HG03196 (cell line): ENCODE measurements around the gene MAP7.
"Not testable (repeated sequence)": the region's sequence is repeated elsewhere in the genome, so short reads cannot be mapped to it uniquely, and the experiment has no call there.

Experiments used
- ATAC-seq: cut with Tn5 transposase; IDR thresholded peaks from one replicate; pipeline ENCODE4 v1.9.1; 2021; ENCODE audit not compliant: unreplicated experiment

The MAP7 gene

DNA sequence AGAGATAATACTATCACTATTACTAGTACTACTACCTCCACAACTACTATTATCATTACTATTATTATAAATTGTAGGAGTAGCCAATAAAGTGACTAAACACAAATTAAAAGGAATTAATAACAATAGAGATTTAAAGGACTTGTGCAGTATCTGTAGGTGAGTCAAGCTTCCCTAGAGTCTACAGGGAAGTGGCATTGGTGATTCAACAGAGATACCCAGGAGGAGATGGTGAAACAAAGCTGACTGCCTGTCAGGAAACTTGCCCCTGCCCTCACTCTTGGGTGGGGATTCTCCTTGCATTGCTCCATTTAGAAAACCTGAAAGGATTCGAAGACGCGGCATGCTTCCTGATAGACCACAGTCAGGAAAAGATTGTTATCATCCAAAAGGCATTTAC, 237.2 kb downstream of the MAP7 start:
- no peak for ATAC-seq

DNA sequence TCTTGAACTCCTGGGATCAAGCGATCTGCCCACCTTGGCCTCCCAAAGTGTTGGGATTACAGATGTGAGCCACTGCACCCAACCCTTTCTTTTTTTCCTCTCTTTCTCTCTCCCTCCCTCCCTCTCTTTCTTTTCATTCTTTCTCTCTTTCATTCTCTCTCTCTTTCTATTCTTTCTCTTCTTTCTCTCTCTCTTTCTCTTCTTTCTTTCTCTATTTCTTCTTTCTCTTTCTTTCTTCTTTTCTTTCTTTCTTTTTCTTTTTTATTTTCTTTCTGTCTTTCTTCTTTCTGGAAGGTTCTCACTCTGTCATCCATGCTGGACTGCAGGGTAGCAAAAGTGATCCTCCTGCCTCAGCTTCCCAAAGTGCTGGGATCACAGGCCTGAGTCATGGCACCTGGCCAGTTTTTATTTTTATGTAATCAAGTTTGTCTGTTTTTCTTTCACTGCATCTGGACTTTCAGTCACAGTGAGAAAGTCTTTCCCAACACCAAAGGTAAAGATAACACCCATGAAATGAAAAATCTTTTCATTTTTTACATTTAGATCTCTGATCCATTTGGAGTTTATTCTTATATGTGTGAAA, 240.4 kb downstream of the MAP7 start:
- ATAC-seq: no peak

DNA sequence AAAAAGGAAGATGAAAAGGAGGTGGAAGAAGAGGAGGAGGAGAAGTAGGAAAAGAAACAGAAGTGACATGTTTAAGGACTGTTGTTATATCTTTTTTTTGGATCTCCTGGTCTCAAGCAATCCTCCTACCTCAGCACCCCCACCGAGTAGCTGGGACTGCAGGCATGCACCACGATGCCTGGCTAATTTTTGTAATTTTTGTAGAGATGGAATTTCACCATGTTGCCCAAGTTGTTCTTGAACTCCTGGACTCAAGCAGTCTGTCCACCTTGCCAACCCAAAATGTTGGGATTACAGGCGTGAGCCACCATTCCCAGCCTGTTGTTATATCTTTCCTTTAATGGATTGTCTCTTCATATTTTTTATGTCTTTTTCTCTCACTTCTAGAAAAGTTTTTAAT, 241.1 kb downstream of the MAP7 start:
- ATAC-seq: no peak

DNA sequence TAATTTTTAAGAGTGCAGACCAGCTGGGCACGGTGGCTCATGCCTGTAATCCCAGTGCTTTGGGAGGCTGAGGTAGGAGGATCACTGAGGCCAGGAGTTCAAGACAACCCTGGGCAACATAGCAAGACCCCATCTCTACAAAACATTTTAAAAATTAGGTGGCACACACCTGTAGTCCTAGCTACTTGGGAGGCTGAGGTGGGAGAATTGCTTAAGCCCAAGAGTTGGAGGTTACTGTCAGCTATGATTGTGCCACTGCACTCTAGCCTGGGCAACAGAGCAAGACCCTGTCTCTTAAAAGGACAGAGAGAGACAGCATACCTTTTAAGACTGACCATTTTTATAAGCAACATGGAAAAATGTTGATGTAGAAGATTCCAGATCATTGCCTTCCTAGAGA, 241.8 kb downstream of the MAP7 start:
- ATAC-seq: not testable (repeated sequence)

DNA sequence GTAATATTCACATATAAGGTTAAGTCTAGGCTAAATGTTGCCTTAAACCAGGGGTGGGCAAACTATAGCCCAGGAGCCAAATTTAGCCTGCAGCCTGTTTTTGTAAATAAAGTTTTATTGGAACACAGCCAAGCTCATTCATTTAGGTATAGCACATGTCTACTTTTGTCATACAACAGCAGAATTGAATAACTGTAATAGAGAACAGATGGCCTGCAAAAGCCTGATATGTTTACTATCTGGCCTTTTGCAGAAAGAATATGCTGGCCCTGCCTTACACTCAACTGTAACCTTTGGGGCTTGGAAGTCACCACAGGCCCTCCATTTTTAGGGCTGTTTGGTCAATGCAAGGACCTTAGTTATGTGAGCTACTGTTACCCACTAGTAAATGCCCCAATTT, 242.9 kb downstream of the MAP7 start:
- no peak for ATAC-seq

DNA sequence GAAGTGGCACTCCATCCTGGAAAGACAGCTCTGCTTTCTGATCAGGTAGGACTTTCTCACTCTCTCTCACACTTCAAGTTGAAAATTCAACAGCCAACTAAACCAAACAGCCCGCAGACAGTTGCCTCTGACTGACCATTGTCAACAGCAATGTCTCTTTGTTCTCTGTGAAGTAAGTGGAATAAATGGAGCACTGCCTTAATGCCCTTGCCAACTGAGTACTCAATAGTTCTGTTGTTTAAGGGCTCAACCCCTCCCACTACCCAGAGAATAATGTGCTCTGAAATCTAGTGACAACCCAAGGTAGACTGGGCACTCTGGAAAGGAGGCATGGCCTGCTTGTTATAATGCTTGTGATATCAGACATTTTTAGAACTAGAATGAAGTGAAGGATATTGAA, 243.8 kb downstream of the MAP7 start:
- no peak for ATAC-seq

DNA sequence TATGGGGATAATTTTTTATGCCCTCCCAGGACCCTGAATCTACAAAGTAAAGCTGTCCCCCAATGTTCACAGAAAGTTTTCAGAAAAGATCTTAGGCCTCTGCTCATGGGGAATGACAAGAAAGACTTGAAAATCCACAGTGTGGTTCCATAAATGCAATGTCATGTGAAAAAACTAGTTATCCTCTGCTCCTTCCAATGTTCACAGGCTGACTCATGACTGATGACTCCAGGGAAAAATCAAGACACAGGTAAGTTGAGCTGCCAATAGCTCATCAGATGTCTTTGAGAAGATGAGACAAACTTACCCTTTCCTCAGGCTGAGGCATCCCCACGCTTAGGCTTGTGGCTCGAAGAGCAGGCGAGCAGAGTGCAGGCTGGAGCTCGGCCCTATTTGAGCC, 245.8 kb downstream of the MAP7 start:
- ATAC-seq: no peak

DNA sequence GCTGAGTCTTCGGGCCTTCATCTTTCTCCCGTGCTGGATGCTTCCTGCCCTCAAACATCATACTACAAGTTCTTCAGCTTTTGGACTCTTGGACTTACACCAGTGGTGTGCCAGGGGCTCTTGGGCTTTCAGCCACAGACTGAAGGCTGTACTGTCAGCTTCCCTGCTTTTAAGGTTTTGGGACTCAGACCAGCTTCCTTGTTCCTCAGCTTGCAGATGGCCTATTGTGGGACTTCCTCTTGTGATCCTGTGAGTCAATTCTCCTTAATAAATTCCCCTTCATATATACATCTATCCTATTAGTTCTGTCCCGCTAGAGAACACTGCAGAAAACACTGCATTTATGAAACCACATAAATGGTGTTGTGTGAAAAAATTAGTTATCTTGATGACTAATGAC, 246.7 kb downstream of the MAP7 start:
- ATAC-seq: no peak

DNA sequence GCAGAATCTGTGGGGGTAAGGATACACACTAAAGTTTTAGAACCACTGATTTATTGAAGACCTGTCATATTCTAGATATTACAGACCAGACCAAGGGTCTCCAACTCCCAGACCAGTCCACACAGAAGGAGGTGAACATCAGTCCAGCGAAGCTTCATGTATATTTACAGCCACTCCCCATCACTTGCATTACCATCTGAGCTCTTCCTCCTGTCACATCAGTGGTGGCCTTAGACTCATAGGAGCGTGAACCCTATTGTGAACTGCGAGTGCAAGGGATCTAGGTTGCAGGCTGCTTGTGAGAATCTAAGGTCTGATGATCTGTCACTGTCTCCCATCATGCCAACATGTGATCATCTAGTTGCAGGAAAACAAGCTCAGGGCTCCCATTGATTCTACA, 255.6 kb downstream of the MAP7 start:
- no peak for ATAC-seq
